Measurements from ENCODE around the gene ATG4D. TPM values are rescaled to one million over a fixed set of nuclear protein-coding genes. Genes with fewer than 3 reads are reported as not detected.

Gene ATG4D
- total RNA-seq, 1 donor from 2014 or later: 5.1 TPM

DNA sequence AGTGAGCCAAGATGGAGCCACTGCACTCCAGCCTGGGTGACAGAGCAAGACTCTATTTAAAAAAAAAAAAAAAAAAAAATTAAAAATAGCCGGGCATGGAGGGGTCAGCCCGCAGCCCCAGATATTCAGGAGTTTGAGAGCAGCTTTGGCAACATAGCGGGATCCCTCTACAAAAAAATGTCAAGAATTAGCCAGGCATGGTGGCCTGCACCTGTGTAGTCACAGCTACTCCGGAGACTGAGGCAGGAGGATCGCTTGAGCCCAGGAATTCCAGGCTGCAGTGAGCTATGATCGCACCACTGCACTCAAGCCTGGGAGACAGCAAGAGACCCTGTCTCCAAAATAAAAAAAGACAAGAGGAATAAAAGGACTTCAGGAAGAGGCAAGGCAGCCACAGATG lies 42.7 kb downstream of the ATG4D start:
- peaks cover 24% of the 10 kb centered on the region for H3K27me3 Mint-ChIP-seq (ENCODE audit: insufficient read depth, low read depth)
- no peak overlapping the region for H3K27ac Mint-ChIP-seq
- Histone ChIP-seq H3K27me3 (peaks cover 27% of the 10 kb centered on the region), H3K36me3 (no peaks in the 10 kb centered on the region), H3K79me2 (ENCODE audit: low read depth) (no peaks in the 10 kb centered on the region), H3K9me3 (ENCODE audit: low read depth) (no peaks in the 10 kb centered on the region), H3K4me2 (peak overlapping the region; percentile 76), H2AFZ (replicated peaks) (peak overlapping the region; percentile 91), H3K4me1 (no peaks in the 10 kb centered on the region), H3K4me3 (no peak overlapping the region), H3F3A (ENCODE audit: low read depth) (no peaks in the 10 kb centered on the region), H3K9ac (no peak overlapping the region), H3K27ac (no peak overlapping the region), H4K20me1 (ENCODE audit: low read depth) (no peaks in the 10 kb centered on the region)
- no peak for DNase-seq (ENCODE audit: low spot score)
- no peaks in the 10 kb centered on the region for H3K9me3 Mint-ChIP-seq
- H3K36me3 Mint-ChIP-seq: no peaks in the 10 kb centered on the region
- H3K4me1 Mint-ChIP-seq: no peaks in the 10 kb centered on the region
- no peak overlapping the region for H3K4me3 Mint-ChIP-seq
- TF ChIP-seq EZH2 (IDR thresholded peaks at IDR 0.05): no peak
- TF ChIP-seq, protein P1, sequence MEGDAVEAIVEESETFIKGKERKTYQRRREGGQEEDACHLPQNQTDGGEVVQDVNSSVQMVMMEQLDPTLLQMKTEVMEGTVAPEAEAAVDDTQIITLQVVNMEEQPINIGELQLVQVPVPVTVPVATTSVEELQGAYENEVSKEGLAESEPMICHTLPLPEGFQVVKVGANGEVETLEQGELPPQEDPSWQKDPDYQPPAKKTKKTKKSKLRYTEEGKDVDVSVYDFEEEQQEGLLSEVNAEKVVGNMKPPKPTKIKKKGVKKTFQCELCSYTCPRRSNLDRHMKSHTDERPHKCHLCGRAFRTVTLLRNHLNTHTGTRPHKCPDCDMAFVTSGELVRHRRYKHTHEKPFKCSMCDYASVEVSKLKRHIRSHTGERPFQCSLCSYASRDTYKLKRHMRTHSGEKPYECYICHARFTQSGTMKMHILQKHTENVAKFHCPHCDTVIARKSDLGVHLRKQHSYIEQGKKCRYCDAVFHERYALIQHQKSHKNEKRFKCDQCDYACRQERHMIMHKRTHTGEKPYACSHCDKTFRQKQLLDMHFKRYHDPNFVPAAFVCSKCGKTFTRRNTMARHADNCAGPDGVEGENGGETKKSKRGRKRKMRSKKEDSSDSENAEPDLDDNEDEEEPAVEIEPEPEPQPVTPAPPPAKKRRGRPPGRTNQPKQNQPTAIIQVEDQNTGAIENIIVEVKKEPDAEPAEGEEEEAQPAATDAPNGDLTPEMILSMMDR (IDR thresholded peaks at IDR 0.05): no peak
- TF ChIP-seq EZH2phosphoT487 (IDR thresholded peaks at IDR 0.05): no peak

DNA sequence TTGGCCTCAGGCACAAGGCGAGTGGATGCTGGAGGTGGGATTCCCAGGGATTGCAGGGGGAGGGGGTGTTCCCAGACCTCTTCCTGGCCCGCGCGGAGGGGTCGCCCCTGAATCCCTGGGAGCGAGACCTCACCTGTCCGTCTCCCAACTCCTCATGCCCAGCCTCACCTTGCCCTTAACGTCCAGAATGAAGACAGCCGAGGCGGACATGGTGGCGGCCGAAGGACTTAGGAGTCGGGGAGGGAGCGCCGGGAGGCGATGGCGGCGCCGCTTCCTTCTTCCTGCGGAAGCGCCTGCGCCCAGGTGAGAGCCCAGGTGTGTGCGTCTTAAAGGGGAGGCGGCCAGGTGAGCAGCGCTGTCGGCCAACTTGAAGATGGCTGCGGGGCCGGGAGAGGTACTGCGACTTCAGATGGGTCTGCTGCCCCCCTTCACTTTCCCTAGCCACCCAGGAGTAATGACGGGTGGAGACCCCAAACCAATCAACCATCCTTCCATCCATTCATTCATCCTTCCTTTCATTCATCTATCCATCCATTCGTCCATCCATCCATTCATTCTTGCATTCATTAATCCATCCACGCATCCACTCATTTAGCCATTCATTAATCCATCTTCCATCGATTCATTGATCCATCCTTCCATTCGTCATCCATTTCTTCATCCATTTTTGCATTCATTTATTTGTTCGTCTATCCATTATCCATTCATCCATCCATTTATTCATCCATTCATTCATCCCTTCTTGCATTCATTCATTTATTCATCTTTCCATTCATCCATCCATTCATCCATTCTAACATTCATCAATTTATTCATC lies 43.5 kb downstream of the ATG4D start, which contains the start of gene AP1M2:
Gene AP1M2, minus strand, starts transcription at position 291 of the 817 bp plus-strand sequence. Its CDS starts 81 bp downstream, at position 210.
- Mint-ChIP-seq H3K9me3 (no peaks in the 10 kb centered on the region), H3K4me3 (peak within 1 kb of the TSS; percentile 2), H3K36me3 (no peaks in the 10 kb centered on the region), H3K27ac (no peak within 1 kb of the TSS), H3K27me3 (ENCODE audit: insufficient read depth, low read depth) (peaks cover 24% of the 10 kb centered on the region), H3K4me1 (no peaks in the 10 kb centered on the region)
- no peaks in the 10 kb centered on the region for H3K79me2 ChIP-seq (ENCODE audit: low read depth)
- no peaks in the 10 kb centered on the region for H3K4me1 ChIP-seq
- peak within 1 kb of the TSS; percentile 44 for H3K4me3 ChIP-seq
- H3K36me3 ChIP-seq: no peaks in the 10 kb centered on the region
- peak within 1 kb of the TSS; percentile 91 for H2AFZ ChIP-seq (replicated peaks)
- H4K20me1 ChIP-seq (ENCODE audit: low read depth): no peaks in the 10 kb centered on the region
- TF ChIP-seq EZH2phosphoT487 (IDR thresholded peaks at IDR 0.05) (no peak), EZH2 (IDR thresholded peaks at IDR 0.05) (peak; percentile 57)
- DNase-seq (ENCODE audit: low spot score): no peak
- peaks cover 27% of the 10 kb centered on the region for H3K27me3 ChIP-seq
- no peaks in the 10 kb centered on the region for H3F3A ChIP-seq (ENCODE audit: low read depth)
- H3K9ac ChIP-seq: no peak within 1 kb of the TSS
- no peaks in the 10 kb centered on the region for H3K9me3 ChIP-seq (ENCODE audit: low read depth)
- H3K4me2 ChIP-seq: peak within 1 kb of the TSS; percentile 76
- no peak within 1 kb of the TSS for H3K27ac ChIP-seq

DNA sequence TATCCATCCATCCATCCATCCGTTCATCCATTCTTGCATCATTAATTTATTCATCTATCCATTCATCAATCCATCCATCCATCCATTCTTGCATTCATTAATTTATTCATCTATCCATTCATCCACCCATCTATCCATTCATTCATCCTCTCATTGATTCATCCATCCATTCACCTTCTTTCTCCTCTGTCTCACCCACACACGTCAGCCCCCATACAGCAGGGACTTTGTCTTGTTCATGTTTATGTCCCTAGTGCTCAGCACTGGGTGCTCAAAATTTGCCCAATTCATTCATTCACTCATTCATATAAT lies 44.1 kb downstream of the ATG4D start:
- Histone ChIP-seq H2AFZ (replicated peaks) (no peak overlapping the region), H3K4me1 (no peaks in the 10 kb centered on the region), H3F3A (ENCODE audit: low read depth) (no peaks in the 10 kb centered on the region), H3K9me3 (ENCODE audit: low read depth) (no peaks in the 10 kb centered on the region), H3K27ac (no peak overlapping the region), H3K4me3 (no peak overlapping the region), H4K20me1 (ENCODE audit: low read depth) (no peaks in the 10 kb centered on the region), H3K27me3 (peaks cover 27% of the 10 kb centered on the region), H3K36me3 (no peaks in the 10 kb centered on the region), H3K9ac (no peak overlapping the region), H3K79me2 (ENCODE audit: low read depth) (no peaks in the 10 kb centered on the region), H3K4me2 (no peak overlapping the region)
- TF ChIP-seq EZH2phosphoT487 (IDR thresholded peaks at IDR 0.05): no peak
- TF ChIP-seq EZH2 (IDR thresholded peaks at IDR 0.05): no peak
- TF ChIP-seq, protein P1 (IDR thresholded peaks at IDR 0.05): no peak
- H3K36me3 Mint-ChIP-seq: no peaks in the 10 kb centered on the region
- H3K9me3 Mint-ChIP-seq: no peaks in the 10 kb centered on the region
- peaks cover 24% of the 10 kb centered on the region for H3K27me3 Mint-ChIP-seq (ENCODE audit: insufficient read depth, low read depth)
- H3K4me3 Mint-ChIP-seq: peak overlapping the region; percentile 2
- DNase-seq (ENCODE audit: low spot score): no peak
- H3K27ac Mint-ChIP-seq: no peak overlapping the region
- no peaks in the 10 kb centered on the region for H3K4me1 Mint-ChIP-seq

DNA sequence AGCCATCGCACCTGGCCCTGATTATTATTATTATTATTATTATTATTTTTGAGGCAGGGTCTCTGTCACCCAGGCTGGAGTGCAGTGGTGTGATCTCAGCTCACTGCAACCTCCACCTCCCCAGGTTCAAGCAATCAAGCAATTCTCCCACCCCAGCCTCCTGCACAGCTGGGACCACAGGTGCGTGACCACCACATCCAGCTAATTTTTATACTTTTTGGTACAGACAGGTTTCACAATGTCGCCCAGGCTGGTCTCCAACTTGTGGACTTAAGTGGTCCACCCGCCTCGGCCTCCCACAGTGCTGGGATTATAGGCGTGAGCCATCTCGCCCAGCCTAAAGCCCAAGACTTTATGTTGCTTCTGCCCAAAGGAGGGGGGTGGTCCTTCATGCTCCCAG lies 49.4 kb downstream of the ATG4D start:
- H3K4me3 Mint-ChIP-seq: no peak overlapping the region
- no peak for DNase-seq (ENCODE audit: low spot score)
- TF ChIP-seq EZH2 (IDR thresholded peaks at IDR 0.05): no peak
- no peak for TF ChIP-seq EZH2phosphoT487 (IDR thresholded peaks at IDR 0.05)
- TF ChIP-seq, protein P1 (IDR thresholded peaks at IDR 0.05): no peak
- H3K4me3 ChIP-seq: no peak overlapping the region
- no peaks in the 10 kb centered on the region for H3K36me3 ChIP-seq
- no peak overlapping the region for H3K4me2 ChIP-seq
- H3K27me3 ChIP-seq: peaks cover 6% of the 10 kb centered on the region
- no peaks in the 10 kb centered on the region for H3K9me3 Mint-ChIP-seq
- H3K9ac ChIP-seq: no peak overlapping the region
- no peaks in the 10 kb centered on the region for H3K9me3 ChIP-seq (ENCODE audit: low read depth)
- no peaks in the 10 kb centered on the region for H3F3A ChIP-seq (ENCODE audit: low read depth)
- H4K20me1 ChIP-seq (ENCODE audit: low read depth): no peaks in the 10 kb centered on the region
- H3K36me3 Mint-ChIP-seq: no peaks in the 10 kb centered on the region
- H3K4me1 Mint-ChIP-seq: peaks cover 8% of the 10 kb centered on the region
- no peak overlapping the region for H2AFZ ChIP-seq (replicated peaks)
- no peaks in the 10 kb centered on the region for H3K4me1 ChIP-seq
- no peaks in the 10 kb centered on the region for H3K79me2 ChIP-seq (ENCODE audit: low read depth)
- H3K27ac ChIP-seq: no peak overlapping the region
- peaks cover 10% of the 10 kb centered on the region for H3K27me3 Mint-ChIP-seq (ENCODE audit: insufficient read depth, low read depth)
- no peak overlapping the region for H3K27ac Mint-ChIP-seq
